WTC11 (cell line): ENCODE results near the gene WIZ.
"Not testable (repeated sequence)": the region's sequence is repeated elsewhere in the genome, so short reads cannot be mapped to it uniquely, and the experiment has no call there.

ENCODE experiments used
- ATF2 ChIP-seq: sonication (generic); formaldehyde crosslinking; IDR thresholded peaks from 2 replicates; pipeline ENCODE4 v1.8.1; 2022; ENCODE audit warnings: low read depth, missing genetic modification reagents, borderline replicate concordance
- NFE2L1 ChIP-seq: sonication (generic); formaldehyde crosslinking; IDR thresholded peaks from 2 replicates; pipeline ENCODE4 v1.8.1; 2023; ENCODE audit warnings: missing genetic modification reagents
- USF1 ChIP-seq: sonication (generic); formaldehyde crosslinking; IDR thresholded peaks from 2 replicates; pipeline ENCODE4 v1.8.0; 2022; ENCODE audit warnings: mild to moderate bottlenecking, missing genetic modification reagents
- TF ChIP-seq, protein P1 (sequence below): fragments of 200-600 bp; IDR thresholded peaks from 2 replicates; pipeline ENCODE4 v1.8.0; 2022; ENCODE audit warnings: antibody characterized with exemption

DNA sequence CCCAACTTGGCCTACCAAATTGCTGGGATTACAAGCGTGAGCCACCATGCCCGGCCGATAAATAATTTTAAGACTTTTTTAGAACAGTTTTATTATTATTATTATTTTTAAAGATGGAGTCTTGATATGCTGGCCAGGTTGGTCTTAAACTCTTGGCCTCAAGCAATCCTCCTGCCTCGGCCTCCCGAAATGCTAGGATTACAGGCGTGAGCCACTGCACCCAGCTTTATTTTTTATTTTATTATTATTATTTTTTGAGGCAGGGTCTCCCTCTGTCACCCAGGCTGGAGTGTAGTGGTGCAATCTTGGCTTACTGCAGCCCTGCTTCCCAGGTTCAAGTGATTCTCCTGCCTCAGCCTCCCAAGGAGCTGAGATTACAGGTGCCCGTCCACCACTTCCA lies 31.2 kb upstream of the WIZ start:
- TF ChIP-seq, protein P1, sequence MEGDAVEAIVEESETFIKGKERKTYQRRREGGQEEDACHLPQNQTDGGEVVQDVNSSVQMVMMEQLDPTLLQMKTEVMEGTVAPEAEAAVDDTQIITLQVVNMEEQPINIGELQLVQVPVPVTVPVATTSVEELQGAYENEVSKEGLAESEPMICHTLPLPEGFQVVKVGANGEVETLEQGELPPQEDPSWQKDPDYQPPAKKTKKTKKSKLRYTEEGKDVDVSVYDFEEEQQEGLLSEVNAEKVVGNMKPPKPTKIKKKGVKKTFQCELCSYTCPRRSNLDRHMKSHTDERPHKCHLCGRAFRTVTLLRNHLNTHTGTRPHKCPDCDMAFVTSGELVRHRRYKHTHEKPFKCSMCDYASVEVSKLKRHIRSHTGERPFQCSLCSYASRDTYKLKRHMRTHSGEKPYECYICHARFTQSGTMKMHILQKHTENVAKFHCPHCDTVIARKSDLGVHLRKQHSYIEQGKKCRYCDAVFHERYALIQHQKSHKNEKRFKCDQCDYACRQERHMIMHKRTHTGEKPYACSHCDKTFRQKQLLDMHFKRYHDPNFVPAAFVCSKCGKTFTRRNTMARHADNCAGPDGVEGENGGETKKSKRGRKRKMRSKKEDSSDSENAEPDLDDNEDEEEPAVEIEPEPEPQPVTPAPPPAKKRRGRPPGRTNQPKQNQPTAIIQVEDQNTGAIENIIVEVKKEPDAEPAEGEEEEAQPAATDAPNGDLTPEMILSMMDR: not testable (repeated sequence)
- TF ChIP-seq ATF2, USF1, NFE2L1 (CRISPR knock-in tag): not testable (repeated sequence)
